K562 (cell line): ENCODE results near the gene FCHO1. TPM values are rescaled to one million over a fixed set of nuclear protein-coding genes. Genes with fewer than 3 reads are reported as not detected.

Experiments
- ATAC-seq: fragments of 200-7000 bp; cut with Tn5 transposase; 3 replicates; pipeline ENCODE4 v1.9.1; 2020; ENCODE audit warnings: moderate library complexity
- BruUV-seq: library from RNA; stranded (reverse); fragments of 400-500 nt; replicated peaks from 2 replicates; lab custom pipeline; 2021; lab: Mats Ljungman, UMichigan
- CTCF ChIA-PET: fragments of 300-600 bp; formaldehyde crosslinking; extraction: SDS; loops from one replicate; lab custom pipeline; 2021; ENCODE audit warnings: low intra/inter-chr PET ratio; lab: Yijun Ruan, JAX
- POLR2A ChIA-PET: fragments of 300-600, 350-650 bp; sonication (Branson Sonifier 250); formaldehyde crosslinking; extraction: SDS; loops from one replicate; lab custom pipeline; 2021; ENCODE audit warnings: antibody characterized with exemption, inconsistent platforms; lab: Yijun Ruan, JAX
- DNase-seq, 4 experiments: peaks; one replicate each; pipeline versions ENCODE4 v3.0.0 to v3.0.0-alpha.2; 2011 to 2018; ENCODE audit warnings: low spot score in 3 of 4, mixed read lengths in 3 of 4; ENCODE audit errors: extremely low read depth in 1 of 4
- FAIRE-seq: peaks from 2 replicates; lab custom pipeline; 2011; peaks lifted over from hg19 to GRCh38; lab: Jason Lieb, UNC
- H2AFZ ChIP-seq: 2 replicates; pipeline ENCODE4 v1.6.0; 2011; ENCODE audit warnings: low read depth, low read length, control low read depth, inconsistent platforms
- H3K27ac ChIP-seq: fragments of 200-600 bp; 3 replicates; pipeline ENCODE4 v1.8.0; 2011; ENCODE audit warnings: low read depth, mild to moderate bottlenecking, control low read depth, inconsistent platforms, low read length, moderate library complexity, mixed read lengths; ENCODE audit errors: extremely low read depth
- H3K27me3 ChIP-seq, 2 experiments: fragments of 300-600 bp in 1 of 2; 2 replicates in 1 of 2; 3 replicates in 1 of 2; pipeline versions ENCODE4 v1.6.0 to v1.8.0; 2011; ENCODE audit warnings: inconsistent platforms in 2 of 2, low read length in 2 of 2, mild to moderate bottlenecking in 1 of 2, mixed read lengths in 1 of 2, moderate library complexity in 1 of 2; ENCODE audit not compliant: control insufficient read depth in 2 of 2, insufficient read depth in 2 of 2
- H3K36me3 ChIP-seq: fragments of 300-600 bp; 3 replicates; pipeline ENCODE4 v1.8.0; 2011; ENCODE audit warnings: mild to moderate bottlenecking, low read length, inconsistent platforms; ENCODE audit not compliant: control insufficient read depth, insufficient read depth
- H3K4me1 ChIP-seq, 2 experiments: fragments of 200-600 bp in 1 of 2; replicated peaks in 1 of 2; 2 replicates in 1 of 2; 3 replicates in 1 of 2; pipeline versions ENCODE4 v1.5.1 to v1.8.0; 2011; ENCODE audit warnings: inconsistent platforms in 2 of 2, low read length in 2 of 2, mild to moderate bottlenecking in 1 of 2, mixed read lengths in 1 of 2, moderate library complexity in 1 of 2; ENCODE audit not compliant: control insufficient read depth in 2 of 2, insufficient read depth in 2 of 2
- H3K4me2 ChIP-seq: 2 replicates; pipeline ENCODE4 v1.6.1; 2011; ENCODE audit warnings: low read length, control low read depth, inconsistent platforms, mixed read lengths; ENCODE audit not compliant: insufficient read depth
- H3K4me3 ChIP-seq: fragments of 200-600 bp; sonication (generic), shearing (Covaris generic); 2 replicates; pipeline ENCODE4 v1.5.1; 2016; ENCODE audit warnings: control low read depth, inconsistent platforms
- H3K79me2 ChIP-seq: fragments of 200-600 bp; 3 replicates; pipeline ENCODE4 v1.8.0; 2011; ENCODE audit warnings: low read length, inconsistent platforms; ENCODE audit not compliant: control insufficient read depth, insufficient read depth
- H3K9ac ChIP-seq, 2 experiments: 2 replicates each; pipeline versions ENCODE4 v1.6.0 to v1.6.1; 2011; ENCODE audit warnings: low read depth in 2 of 2, low read length in 2 of 2, control low read depth in 1 of 2, inconsistent platforms in 1 of 2, mild to moderate bottlenecking in 1 of 2, mixed read lengths in 1 of 2; ENCODE audit not compliant: insufficient read depth in 1 of 2
- H3K9me1 ChIP-seq: one replicate; pipeline ENCODE4 v1.6.0; 2011; ENCODE audit warnings: inconsistent platforms, mild to moderate bottlenecking, low read length, moderate library complexity; ENCODE audit not compliant: control insufficient read depth, insufficient read depth
- H3K9me3 ChIP-seq: replicated peaks from 2 replicates; pipeline ENCODE4 v1.5.1; 2011; ENCODE audit warnings: low read depth, low read length, inconsistent platforms; ENCODE audit not compliant: control insufficient read depth, insufficient read depth
- H4K20me1 ChIP-seq: replicated peaks from 2 replicates; pipeline ENCODE4 v1.6.1; 2011; ENCODE audit warnings: low read length, inconsistent platforms, mixed read lengths; ENCODE audit not compliant: control insufficient read depth, insufficient read depth
- CHD1 ChIP-seq: fragments of 200-600 bp; sonication (generic); IDR thresholded peaks from one replicate; pipeline ENCODE4 v1.6.1; 2012; ENCODE audit warnings: mild to moderate bottlenecking, moderate library complexity, low read length, inconsistent platforms
- CTBP1 ChIP-seq: fragments of 450-650 bp; IDR thresholded peaks from 2 replicates; pipeline ENCODE4 v1.6.1; 2016; ENCODE audit warnings: borderline replicate concordance
- ETV1 ChIP-seq: fragments of 450-650 bp; conservative IDR thresholded peaks from 2 replicates; pipeline ENCODE4 v1.6.1; 2016; ENCODE audit warnings: missing genetic modification characterization, control low read depth, low read depth, missing compliant biosample characterization
- HDAC1 ChIP-seq, 2 experiments: fragments of 450-650 bp; IDR thresholded peaks; 2 replicates each; pipeline ENCODE4 v1.6.1; 2016 to 2017; ENCODE audit warnings: inconsistent platforms in 1 of 2, mild to moderate bottlenecking in 1 of 2, moderate library complexity in 1 of 2
- HDAC2 ChIP-seq: fragments of 450-650 bp; IDR thresholded peaks from 2 replicates; pipeline ENCODE4 v1.6.1; 2016; ENCODE audit warnings: mild to moderate bottlenecking
- HMGN3 ChIP-seq: IDR thresholded peaks from 2 replicates; pipeline ENCODE4 v1.6.1; 2011; ENCODE audit warnings: borderline replicate concordance, low read depth, mild to moderate bottlenecking, mixed read lengths, low read length; ENCODE audit not compliant: insufficient read length; ENCODE audit errors: extremely low read depth
- L3MBTL2 ChIP-seq: fragments of 450-650 bp; IDR thresholded peaks from 2 replicates; pipeline ENCODE4 v1.6.1; 2016; ENCODE audit warnings: mild to moderate bottlenecking, moderate library complexity
- MITF ChIP-seq: IDR thresholded peaks from 2 replicates; pipeline ENCODE4 v1.6.1; 2014; ENCODE audit warnings: antibody characterized with exemption
- MTA3 ChIP-seq: fragments of 450-650 bp; formaldehyde crosslinking; IDR thresholded peaks from 2 replicates; pipeline ENCODE4 v1.6.1; 2017; ENCODE audit warnings: mild to moderate bottlenecking, borderline replicate concordance
- PBX2 ChIP-seq, 2 experiments: IDR thresholded peaks in 1 of 2; conservative IDR thresholded peaks in 1 of 2; 2 replicates each; pipeline ENCODE4 v1.6.1; 2016; ENCODE audit warnings: low read depth in 2 of 2, mild to moderate bottlenecking in 1 of 2, missing compliant biosample characterization in 1 of 2, missing genetic modification characterization in 1 of 2, moderate library complexity in 1 of 2
- PHB ChIP-seq: fragments of 250-450 bp; sonication (Bioruptor Pico); IDR thresholded peaks from 2 replicates; pipeline ENCODE4 v1.5.0; 2021
- THAP12 ChIP-seq: fragments of 250-450 bp; sonication (Bioruptor Pico); IDR thresholded peaks from 2 replicates; pipeline ENCODE4 v1.9.0; 2021; ENCODE audit warnings: mild to moderate bottlenecking, inconsistent platforms
- TRIM28 ChIP-seq: fragments of 450-650 bp; IDR thresholded peaks from 2 replicates; pipeline ENCODE4 v1.6.1; 2017
- ZNF146 ChIP-seq: IDR thresholded peaks from one replicate; pipeline ENCODE4 v1.6.1; 2018; ENCODE audit warnings: missing compliant biosample characterization; ENCODE audit not compliant: unreplicated experiment
- ZNF511 ChIP-seq: sonication (generic); formaldehyde crosslinking; IDR thresholded peaks from 2 replicates; pipeline ENCODE4 v1.8.0; 2022; ENCODE audit warnings: mild to moderate bottlenecking, missing genetic modification reagents
- WGBS: fragments of 100-300 bp; shearing (Covaris generic); methylation state at CpG from one replicate; pipeline ENCODE4 v1.1.6; 2016; ENCODE audit warnings: low coverage, mixed read lengths; ENCODE audit not compliant: insufficient coverage; ENCODE audit errors: missing lambda C conversion rate; 5-methylcytosine and 5-hydroxymethylcytosine counted together
- in situ Hi-C: fragments of 300-500 bp; cut with MboI; formaldehyde crosslinking; loops from 4 replicates; pipeline ENCODE4 v1.15.0; 2018; ENCODE audit warnings: inconsistent platforms, mixed read lengths
- intact Hi-C: fragments of 100-400 bp; cut with micrococcal nuclease; formaldehyde crosslinking; loops from 2 replicates; pipeline ENCODE4 v1.14.2; 2022
- polyA plus RNA-seq, 8 experiments: library from polyadenylated mRNA; depleted of rRNA in 4 of 8; stranded (reverse) in 5 of 8; unstranded in 3 of 8; fragments of >200 nt; fragmentation: Nextera tagmentation in 2 of 8; fragmentation: Illumina TruSeq in 1 of 8; extraction: Ambion mirVana in 2 of 8; extraction: Trizol in 1 of 8; gene quantifications; 2 replicates each; pipeline versions ENCODE4 v1.2.1 to v1.2.3, GENCODE V29; 2011 to 2014; ENCODE audit warnings: inconsistent platforms in 1 of 8, missing spikeins in 1 of 8
- total RNA-seq, 7 experiments: library from RNA; depleted of rRNA in 6 of 7; stranded (reverse); fragments of >200 nt in 6 of 7; fragmentation: Illumina TruSeq in 2 of 7; extraction: Trizol in 2 of 7; gene quantifications; 2 replicates each; pipeline versions ENCODE4 v1.2.1 to v1.2.3, GENCODE V29; 2011 to 2021; ENCODE audit warnings: low replicate concordance in 1 of 7

The FCHO1 gene
- total and polyA plus RNA-seq, 9 of the 15 experiments (the other 6 are each of a cell fraction or from before 2014, with no cell fraction given), result 0.21 to 58.9 (median 18.3) TPM

- intact Hi-C loops, result no loop called here
- Histone ChIP-seq H3K79me2 (no peaks in the 10 kb centered on the region), H3K4me2 (peak overlapping the region; percentile 41), H2AFZ (peak overlapping the region; percentile 72), H3K36me3 (no peaks in the 10 kb centered on the region), H3K9me3 (no peaks in the 10 kb centered on the region), H3K27ac (no peak overlapping the region), H3K9ac (no peak overlapping the region), H4K20me1 (no peaks in the 10 kb centered on the region), H3K4me3 (no peak overlapping the region), H3K27me3 (peaks cover 2% of the 10 kb centered on the region in 2 experiments; a peak in 3 of 5 replicates), H3K9me1 (peaks cover 3% of the 10 kb centered on the region), H3K4me1 (peaks cover 0 to 4% of the 10 kb centered on the region in 2 experiments; a peak in 3 of 5 replicates)
- peak; percentile 89 for FAIRE-seq
- ATAC-seq, result peak; percentile 98
- ChIA-PET CTCF (no interaction called here), POLR2A (interaction anchor here (0.7 to 2.1 kb wide), 6 partner anchors 12 to 153 kb away, joined by 3 to 6 read pairs (median 4); partner anchors contain the start of genes MAP1S and RPL18A)
- no TSS peak for BruUV-seq
- peak; percentile 84 to 98 (median 96) for DNase-seq
- WGBS, result 5% methylated on average over 16 of the region's 17 CpGs
- in situ Hi-C loops, result loop anchor here (10.0 kb wide), 1 partner anchor 148 kb away; the partner anchor contains the start of gene RPL18A
- TF ChIP-seq L3MBTL2 (peak; percentile 68), HDAC1 (IDR thresholded peaks at IDR 0.05) (peak in 1 of 2 experiments; percentile 51; a peak in 1 of 4 replicates), MITF (no peak), ETV1 (tag) (no peak), MTA3 (no peak), HMGN3 (no peak), THAP12 (no peak), CHD1 (no peak), TRIM28 (no peak), PHB (CRISPR knock-in tag) (no peak), HDAC2 (peak; percentile 65; the same call in 1 of the 2 replicates), ZNF511 (no peak), ZNF146 (CRISPR knock-in tag) (no peak), CTBP1 (peak; percentile 94), PBX2 (CRISPR knock-in tag; IDR thresholded peaks at IDR 0.05; ENCODE audit: low read depth) (no peak), PBX2 (tag; conservative IDR thresholded peaks at IDR 0.05; ENCODE audit: low read depth) (peak; percentile 44; the same call in 1 of the 2 replicates)
Observed at GRCh38 chr19:17706750-17707181, 44.5 kb upstream of the FCHO1 start.
